Stimulated activated CD4-positive, alpha-beta T cell treated with anti-CD3 and anti-CD28 coated beads, Interleukin-1b, Interleukin-23, amount 100 ng/mL, for 24 hours (primary cell): ENCODE results near the gene HOXC11.

Experiments
- DNase-seq, 4 experiments: peaks; one replicate each; pipeline ENCODE4 v3.0.0-alpha.2; 2020; ENCODE audit warnings: low read depth in 4 of 4, low spot score in 1 of 4

Gene HOXC11

DNA sequence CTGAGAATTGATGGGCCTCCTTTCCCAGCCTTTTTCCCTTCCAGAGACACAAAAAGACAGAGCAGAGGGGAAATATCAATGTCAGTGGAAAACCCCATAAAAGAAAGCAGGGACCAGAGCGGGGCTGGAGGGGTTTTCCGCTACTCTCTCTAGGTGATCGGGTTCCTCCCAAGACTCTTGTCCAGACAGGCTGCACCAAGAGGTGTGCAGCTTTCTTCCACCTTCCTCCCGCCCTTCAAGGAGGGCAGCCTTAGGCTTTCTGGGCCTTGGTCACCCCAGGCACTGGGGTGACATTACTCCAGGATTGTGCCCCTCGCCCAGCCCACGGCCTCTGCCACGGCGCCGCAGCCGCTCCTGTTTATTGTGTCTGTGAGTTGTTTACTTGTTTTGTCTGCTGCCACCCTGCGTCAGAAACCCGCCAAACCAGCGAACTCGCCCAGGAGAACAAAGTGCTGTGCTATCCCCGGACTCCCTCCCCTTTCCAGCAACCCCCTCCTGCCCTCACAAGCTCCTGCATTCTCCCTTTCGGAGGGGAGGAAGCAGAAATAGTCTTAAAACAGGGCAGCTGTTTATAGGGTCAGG lies 48.6 kb downstream of the HOXC11 start:
- no peak for DNase-seq

DNA sequence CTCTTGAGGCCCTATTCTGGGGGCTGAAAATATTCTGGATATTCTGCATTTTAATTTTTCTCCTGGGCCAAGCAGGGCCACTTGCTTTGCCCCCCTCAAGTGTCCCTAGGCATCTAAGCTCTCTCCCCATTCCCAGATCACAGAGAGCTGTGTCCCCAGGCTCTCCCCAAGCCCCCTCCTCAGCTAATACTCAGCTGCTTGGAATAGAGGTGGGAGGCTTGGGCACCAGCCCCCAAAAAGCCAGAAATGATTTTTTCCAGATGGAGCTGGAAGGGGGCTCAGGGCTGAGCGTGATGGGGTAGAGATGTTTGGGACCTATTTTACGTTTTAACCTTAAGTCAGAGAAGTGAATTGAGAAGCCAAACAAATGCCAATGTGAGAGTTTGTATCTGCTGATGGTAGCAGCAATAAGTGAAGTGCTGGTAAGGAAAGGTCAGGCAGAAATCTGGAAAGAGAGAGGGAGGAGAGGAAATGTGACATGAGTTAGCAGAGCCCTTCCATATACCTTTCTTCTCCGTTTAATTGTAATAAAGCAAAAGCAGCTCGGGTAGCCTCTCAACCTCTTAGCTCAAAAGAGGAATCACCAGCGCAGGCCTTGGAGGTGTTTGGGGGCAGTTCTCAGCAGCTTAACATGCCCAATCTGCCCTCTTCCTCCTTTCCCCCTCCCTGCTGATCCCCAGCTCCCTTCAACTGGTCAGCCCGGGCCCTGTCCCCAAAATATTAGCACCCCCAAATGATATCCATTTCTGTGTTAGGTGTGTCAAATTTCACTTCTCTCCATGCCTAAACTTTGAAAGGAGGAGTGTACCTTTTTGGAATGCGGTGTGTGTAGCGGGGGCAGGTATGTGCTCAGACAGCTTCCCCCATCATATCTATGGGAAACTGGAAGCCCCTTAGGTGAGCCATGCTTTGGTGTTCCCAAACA lies 50.3 kb downstream of the HOXC11 start:
- DNase-seq, result no peak

DNA sequence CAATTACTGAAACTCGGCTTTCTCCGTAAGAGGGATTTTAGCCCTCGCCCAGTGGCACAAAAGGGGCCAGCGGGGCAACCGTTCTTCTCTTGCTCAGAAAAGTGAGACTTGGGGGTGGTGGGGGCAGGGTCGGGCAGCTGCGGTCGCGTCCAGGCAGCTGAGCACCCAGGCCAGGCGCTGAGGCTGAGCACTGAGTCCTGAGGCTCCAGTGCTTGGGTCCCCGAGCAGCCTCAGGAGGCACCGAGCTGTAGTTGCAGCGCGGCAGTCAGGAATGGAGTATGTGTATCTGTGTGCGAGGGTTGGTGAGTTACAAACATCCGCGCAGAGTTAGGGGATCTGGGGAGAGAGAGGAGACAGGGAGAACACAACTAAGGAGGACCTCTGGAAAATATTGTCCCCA lies 51.2 kb downstream of the HOXC11 start:
- DNase-seq, result no peak

DNA sequence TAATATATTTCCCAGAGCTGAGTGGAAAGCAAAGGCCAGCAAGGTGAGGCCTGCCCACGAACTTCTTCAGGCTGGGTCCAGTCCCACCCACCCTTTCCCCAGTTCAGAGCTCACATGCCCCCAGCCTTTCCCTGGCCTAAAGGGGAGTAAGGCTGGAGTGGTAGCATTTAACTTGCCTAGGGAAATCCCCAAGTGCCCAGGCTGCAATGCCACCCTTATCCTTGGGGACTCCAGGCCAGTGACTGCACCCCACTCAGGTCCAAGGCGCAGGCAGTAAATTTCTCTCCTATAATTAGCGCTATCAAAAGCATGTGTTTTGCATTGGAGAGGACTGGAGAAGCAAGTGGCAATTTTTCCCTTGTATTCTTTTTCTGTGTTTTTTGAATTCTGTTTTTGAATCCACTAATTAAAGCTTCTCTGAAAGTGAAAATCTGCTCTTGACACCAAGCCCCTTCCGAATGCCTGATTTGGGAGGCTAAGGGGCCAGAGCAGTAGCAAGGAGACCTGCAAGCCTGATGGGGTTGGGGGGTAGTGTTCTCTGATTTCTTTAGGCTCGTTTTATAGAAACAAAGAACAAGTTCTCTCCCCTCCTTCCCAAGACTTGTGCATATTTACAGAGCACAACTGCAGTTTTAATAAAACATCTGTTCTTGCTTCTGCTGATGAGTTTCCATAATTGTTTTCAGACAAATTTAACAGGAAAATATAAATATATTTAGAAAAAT lies 51.8 kb downstream of the HOXC11 start:
- no peak for DNase-seq

DNA sequence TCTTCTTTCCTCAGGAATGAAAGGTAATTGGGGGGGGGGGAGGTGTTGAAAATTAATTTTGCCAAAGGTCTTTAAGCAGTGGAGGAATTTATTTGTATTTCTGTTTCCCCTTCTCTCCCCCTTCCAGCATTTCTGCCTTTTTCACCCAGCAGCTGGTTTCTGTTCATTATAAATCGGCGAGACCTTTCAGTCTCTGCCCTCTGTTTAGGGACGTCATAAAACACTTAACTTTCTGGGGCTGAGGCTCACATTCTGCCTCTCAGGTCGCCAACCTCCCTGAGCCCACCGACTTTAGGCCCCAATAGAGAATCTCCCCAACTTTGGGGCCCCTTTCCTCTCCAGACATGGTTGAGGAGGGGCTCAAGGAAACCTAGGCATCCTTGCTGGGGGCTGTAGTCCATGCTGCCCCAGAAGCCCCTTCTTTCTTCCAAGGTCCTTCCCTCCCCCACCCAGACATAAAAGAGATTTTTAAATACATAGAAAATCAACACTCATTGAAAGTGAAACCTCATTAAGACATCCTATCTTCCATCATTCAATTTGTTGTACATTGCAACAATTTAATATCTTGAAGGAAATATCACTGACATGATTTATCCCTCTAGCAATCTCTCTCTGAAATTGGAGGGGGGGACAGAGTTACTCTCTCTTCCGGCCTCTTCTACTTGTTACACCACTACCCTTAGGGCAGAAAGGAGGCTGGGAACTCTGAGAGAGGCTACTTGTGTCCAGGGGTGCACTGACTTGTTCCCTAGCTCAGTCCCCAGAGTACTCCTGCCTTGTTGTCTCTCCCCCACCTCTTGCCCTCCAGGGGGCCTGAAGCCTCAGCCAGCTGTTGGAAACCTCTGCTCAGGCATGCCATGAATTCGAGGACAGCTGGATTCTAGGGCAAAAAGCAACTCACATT lies 52.8 kb downstream of the HOXC11 start:
- DNase-seq, result no peak

DNA sequence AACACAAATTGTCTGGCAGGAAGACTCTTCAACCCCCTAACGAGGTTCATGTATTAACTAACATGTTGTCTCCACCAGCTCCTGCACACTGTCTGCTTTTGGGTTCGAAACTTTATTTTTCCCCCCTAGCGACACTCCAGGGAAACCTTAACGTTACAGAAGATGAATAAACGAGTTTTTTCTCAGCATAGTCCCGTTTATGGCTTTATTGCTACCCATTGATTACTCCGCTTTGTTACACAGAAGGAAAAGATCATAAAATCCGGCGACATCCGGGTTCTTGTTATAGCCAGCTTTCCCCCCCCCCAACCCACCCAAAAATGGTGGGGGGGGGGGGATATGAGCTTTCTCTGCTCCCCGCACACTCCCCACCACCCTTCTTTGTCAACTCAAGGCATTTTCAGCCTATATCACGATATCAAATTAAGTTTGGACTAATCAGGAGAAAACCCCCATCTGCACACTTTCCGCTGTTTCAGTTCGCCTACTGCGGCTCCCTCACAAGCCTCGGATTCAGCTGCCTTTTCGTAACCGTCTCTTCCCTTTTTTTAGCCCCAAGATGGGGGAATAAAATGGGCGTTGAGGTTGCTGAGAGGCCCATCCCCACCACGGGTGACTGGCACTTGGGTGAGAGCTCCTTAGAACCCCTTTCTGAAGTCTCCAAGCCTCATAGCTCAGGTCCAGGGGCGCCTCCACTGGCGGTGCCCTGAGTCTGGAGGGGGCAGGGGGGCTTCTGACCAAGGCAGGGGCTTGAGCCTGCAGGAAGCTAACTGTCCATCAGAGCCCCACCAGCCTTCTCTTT lies 53.9 kb downstream of the HOXC11 start:
- DNase-seq, result no peak
